ENCODE data around the gene FUT2. TPM values are rescaled to one million over a fixed set of nuclear protein-coding genes. Genes with fewer than 3 reads are reported as not detected.

The FUT2 gene
- polyA plus RNA-seq (not detected in 2 replicates), polyA minus RNA-seq (not detected in 2 replicates)

DNA sequence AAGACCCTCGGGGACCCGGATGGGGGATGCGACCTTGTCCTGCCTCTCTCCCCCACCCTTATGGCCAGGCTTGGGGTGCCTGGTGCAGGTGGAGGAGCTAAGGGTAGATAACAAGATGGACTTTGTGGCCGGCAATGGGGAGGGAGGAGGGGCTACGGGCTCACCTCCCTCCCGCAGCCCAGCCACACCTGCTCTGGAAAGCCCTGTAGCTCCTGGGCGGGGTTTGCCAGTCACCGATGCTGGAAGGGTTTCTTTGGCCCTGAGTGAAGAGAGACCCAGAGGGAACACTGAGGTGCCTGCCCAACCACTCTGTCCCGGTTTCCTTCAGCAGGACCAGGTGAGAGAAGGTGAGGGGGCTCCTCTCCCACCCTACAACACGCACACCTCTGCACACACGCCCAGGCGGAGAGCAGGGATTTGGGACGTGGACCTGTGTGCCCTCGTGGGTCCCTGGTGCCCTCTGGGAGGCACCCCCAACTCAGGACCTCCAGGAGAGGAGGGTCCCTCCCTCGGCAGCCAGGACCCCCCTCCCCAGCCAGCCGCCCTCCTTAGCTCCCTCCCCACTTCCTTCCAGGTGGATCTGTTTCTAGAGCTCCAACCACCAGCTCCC, at the start of gene FUT2:
TSS of gene FUT2 (plus strand) at position 229 of the 610 bp plus-strand sequence. CDS start 6,986 bp downstream, outside the sequence.
- no peak within 1 kb of the TSS for H3K27ac ChIP-seq (ENCODE audit: low read length)
- H3K4me3 ChIP-seq (ENCODE audit: low read length): no peak within 1 kb of the TSS
- H3K27me3 ChIP-seq (ENCODE audit: insufficient read depth, low read depth, low read length): peaks cover 17% of the 10 kb centered on the region
- H2AFZ ChIP-seq (ENCODE audit: low read depth, low read length): no peak within 1 kb of the TSS
- TF ChIP-seq, protein P1, sequence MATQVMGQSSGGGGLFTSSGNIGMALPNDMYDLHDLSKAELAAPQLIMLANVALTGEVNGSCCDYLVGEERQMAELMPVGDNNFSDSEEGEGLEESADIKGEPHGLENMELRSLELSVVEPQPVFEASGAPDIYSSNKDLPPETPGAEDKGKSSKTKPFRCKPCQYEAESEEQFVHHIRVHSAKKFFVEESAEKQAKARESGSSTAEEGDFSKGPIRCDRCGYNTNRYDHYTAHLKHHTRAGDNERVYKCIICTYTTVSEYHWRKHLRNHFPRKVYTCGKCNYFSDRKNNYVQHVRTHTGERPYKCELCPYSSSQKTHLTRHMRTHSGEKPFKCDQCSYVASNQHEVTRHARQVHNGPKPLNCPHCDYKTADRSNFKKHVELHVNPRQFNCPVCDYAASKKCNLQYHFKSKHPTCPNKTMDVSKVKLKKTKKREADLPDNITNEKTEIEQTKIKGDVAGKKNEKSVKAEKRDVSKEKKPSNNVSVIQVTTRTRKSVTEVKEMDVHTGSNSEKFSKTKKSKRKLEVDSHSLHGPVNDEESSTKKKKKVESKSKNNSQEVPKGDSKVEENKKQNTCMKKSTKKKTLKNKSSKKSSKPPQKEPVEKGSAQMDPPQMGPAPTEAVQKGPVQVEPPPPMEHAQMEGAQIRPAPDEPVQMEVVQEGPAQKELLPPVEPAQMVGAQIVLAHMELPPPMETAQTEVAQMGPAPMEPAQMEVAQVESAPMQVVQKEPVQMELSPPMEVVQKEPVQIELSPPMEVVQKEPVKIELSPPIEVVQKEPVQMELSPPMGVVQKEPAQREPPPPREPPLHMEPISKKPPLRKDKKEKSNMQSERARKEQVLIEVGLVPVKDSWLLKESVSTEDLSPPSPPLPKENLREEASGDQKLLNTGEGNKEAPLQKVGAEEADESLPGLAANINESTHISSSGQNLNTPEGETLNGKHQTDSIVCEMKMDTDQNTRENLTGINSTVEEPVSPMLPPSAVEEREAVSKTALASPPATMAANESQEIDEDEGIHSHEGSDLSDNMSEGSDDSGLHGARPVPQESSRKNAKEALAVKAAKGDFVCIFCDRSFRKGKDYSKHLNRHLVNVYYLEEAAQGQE (IDR thresholded peaks at IDR 0.05; ENCODE audit: borderline replicate concordance): no peak
- TF ChIP-seq, protein P2, sequence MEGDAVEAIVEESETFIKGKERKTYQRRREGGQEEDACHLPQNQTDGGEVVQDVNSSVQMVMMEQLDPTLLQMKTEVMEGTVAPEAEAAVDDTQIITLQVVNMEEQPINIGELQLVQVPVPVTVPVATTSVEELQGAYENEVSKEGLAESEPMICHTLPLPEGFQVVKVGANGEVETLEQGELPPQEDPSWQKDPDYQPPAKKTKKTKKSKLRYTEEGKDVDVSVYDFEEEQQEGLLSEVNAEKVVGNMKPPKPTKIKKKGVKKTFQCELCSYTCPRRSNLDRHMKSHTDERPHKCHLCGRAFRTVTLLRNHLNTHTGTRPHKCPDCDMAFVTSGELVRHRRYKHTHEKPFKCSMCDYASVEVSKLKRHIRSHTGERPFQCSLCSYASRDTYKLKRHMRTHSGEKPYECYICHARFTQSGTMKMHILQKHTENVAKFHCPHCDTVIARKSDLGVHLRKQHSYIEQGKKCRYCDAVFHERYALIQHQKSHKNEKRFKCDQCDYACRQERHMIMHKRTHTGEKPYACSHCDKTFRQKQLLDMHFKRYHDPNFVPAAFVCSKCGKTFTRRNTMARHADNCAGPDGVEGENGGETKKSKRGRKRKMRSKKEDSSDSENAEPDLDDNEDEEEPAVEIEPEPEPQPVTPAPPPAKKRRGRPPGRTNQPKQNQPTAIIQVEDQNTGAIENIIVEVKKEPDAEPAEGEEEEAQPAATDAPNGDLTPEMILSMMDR (IDR thresholded peaks at IDR 0.05; ENCODE audit: poor library complexity, severe bottlenecking): no peak
- TF ChIP-seq SMC3 (conservative IDR thresholded peaks at IDR 0.05; ENCODE audit: poor library complexity): no peak
- TF ChIP-seq POLR2AphosphoS5 (IDR thresholded peaks at IDR 0.05): no peak
- no peak for TF ChIP-seq EP300 (conservative IDR thresholded peaks at IDR 0.05; ENCODE audit: poor library complexity, severe bottlenecking)
- no peak for TF ChIP-seq EZH2 (IDR thresholded peaks at IDR 0.05; ENCODE audit: borderline replicate concordance, insufficient read depth, low read length, poor library complexity, severe bottlenecking)
- TF ChIP-seq TAF1 (IDR thresholded peaks at IDR 0.05; ENCODE audit: low read depth): no peak
- TF ChIP-seq MXI1 (conservative IDR thresholded peaks at IDR 0.05; ENCODE audit: poor library complexity, severe bottlenecking): no peak
- TF ChIP-seq RAD21 (conservative IDR thresholded peaks at IDR 0.05): no peak
- no peaks in the 10 kb centered on the region for H3K36me3 ChIP-seq (ENCODE audit: insufficient read depth, low read length)
- no peaks in the 10 kb centered on the region for H3K79me2 ChIP-seq (replicated peaks; ENCODE audit: insufficient read depth, low read length)
- no peaks in the 10 kb centered on the region for H3F3A ChIP-seq (ENCODE audit: insufficient read depth, low read length, poor library complexity, severe bottlenecking)
- no peaks in the 10 kb centered on the region for H4K20me1 ChIP-seq (ENCODE audit: insufficient read depth)
- H3K9ac ChIP-seq (ENCODE audit: low read length): no peak within 1 kb of the TSS
- H3K4me2 ChIP-seq (ENCODE audit: low read length): no peak within 1 kb of the TSS
- H3K9me2 ChIP-seq (ENCODE audit: insufficient read depth, low read length): no peaks in the 10 kb centered on the region
- no peaks in the 10 kb centered on the region for H3K9me3 ChIP-seq (ENCODE audit: low read length)

DNA sequence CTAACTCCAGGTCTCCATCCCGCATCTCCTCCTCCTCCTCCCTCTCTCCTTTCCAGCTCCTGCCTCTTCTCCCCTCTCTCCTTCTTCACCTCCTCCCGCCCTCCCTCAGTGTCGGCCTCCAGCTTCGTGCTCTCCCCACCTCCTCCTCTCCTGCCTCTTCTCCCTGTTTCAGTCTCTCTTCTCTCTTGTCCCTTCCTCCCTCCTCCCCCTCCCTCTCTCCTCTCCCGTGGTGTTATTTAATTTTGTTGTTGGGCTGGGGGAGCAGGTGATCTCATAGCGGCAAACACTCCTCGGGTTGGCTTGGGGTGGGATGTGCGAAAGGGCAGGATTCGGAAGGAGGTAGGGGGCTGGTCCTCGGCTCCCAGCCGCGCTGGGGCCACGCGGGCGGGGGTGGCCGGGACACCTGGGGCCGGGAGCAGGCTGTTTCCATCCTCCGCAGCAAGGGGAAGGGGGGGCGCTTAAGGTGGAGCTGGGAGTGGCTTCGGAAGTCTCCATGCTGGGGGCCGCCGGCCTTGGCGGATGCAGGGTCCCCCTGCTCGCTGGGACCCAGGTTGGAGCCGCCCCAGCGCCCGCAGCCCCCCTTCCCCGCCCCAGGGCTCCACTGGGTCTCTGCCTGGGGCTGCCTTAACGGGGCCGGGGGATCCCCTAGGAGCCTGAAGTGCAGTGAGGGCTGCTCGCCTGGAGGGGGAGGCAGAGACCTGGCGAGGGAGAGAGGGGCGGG, 49.6 kb upstream of the FUT2 start, which contains the start of gene CA11:
TSS of gene CA11 (minus strand) at position 187 of the 721 bp plus-strand sequence. CDS start 555 bp downstream, outside the sequence.
- Histone ChIP-seq H2AFZ (ENCODE audit: low read depth, low read length) (peak within 1 kb of the TSS; percentile 37), H4K20me1 (ENCODE audit: insufficient read depth) (no peaks in the 10 kb centered on the region), H3K27ac (ENCODE audit: low read length) (peak within 1 kb of the TSS; percentile 94), H3K9me3 (ENCODE audit: low read length) (no peaks in the 10 kb centered on the region), H3K9me2 (ENCODE audit: insufficient read depth, low read length) (no peaks in the 10 kb centered on the region), H3K4me3 (ENCODE audit: low read length) (peak within 1 kb of the TSS; percentile 74), H3K36me3 (ENCODE audit: insufficient read depth, low read length) (no peaks in the 10 kb centered on the region), H3K79me2 (replicated peaks; ENCODE audit: insufficient read depth, low read length) (no peaks in the 10 kb centered on the region), H3F3A (ENCODE audit: insufficient read depth, low read length, poor library complexity, severe bottlenecking) (no peaks in the 10 kb centered on the region), H3K27me3 (ENCODE audit: insufficient read depth, low read depth, low read length) (no peaks in the 10 kb centered on the region), H3K4me2 (ENCODE audit: low read length) (peak within 1 kb of the TSS; percentile 62), H3K9ac (ENCODE audit: low read length) (peak within 1 kb of the TSS; percentile 91)
- TF ChIP-seq POLR2AphosphoS5 (IDR thresholded peaks at IDR 0.05): peak; percentile 68
- TF ChIP-seq RAD21 (conservative IDR thresholded peaks at IDR 0.05): peak; percentile 89
- TF ChIP-seq, protein P2 (IDR thresholded peaks at IDR 0.05; ENCODE audit: poor library complexity, severe bottlenecking): peak; percentile 85
- TF ChIP-seq SMC3 (conservative IDR thresholded peaks at IDR 0.05; ENCODE audit: poor library complexity): peak; percentile 74
- TF ChIP-seq, protein P1 (IDR thresholded peaks at IDR 0.05; ENCODE audit: borderline replicate concordance): peak; percentile 68
- no peak for TF ChIP-seq EZH2 (IDR thresholded peaks at IDR 0.05; ENCODE audit: borderline replicate concordance, insufficient read depth, low read length, poor library complexity, severe bottlenecking)
- TF ChIP-seq EP300 (conservative IDR thresholded peaks at IDR 0.05; ENCODE audit: poor library complexity, severe bottlenecking): no peak
- peak; percentile 58 for TF ChIP-seq MXI1 (conservative IDR thresholded peaks at IDR 0.05; ENCODE audit: poor library complexity, severe bottlenecking)
- peak; percentile 52 for TF ChIP-seq TAF1 (IDR thresholded peaks at IDR 0.05; ENCODE audit: low read depth)

Data from neural cell (in vitro differentiated cells).